Lower leg skin (tissue), 4 donors: ENCODE measurements around the gene ARHGEF19. TPM values are rescaled to one million over a fixed set of nuclear protein-coding genes. Genes with fewer than 3 reads are reported as not detected.
"Not testable (repeated sequence)": the region's sequence is repeated elsewhere in the genome, so short reads cannot be mapped to it uniquely, and the experiment has no call there.

Source experiments
- DNase-seq, 2 donors: peaks; one replicate each; pipeline ENCODE4 v3.0.0-alpha.2; 2019; ENCODE audit warnings: low spot score in 2 of 2
- H3K4me3 ChIP-seq: fragments of 200-600 bp; sonication (generic); 2 replicates; pipeline ENCODE4 v1.5.1; 2017; ENCODE audit warnings: mild to moderate bottlenecking, low read depth; ENCODE audit not compliant: poor library complexity, severe bottlenecking
- CTCF ChIP-seq, 3 donors: fragments of 450-650 bp; IDR thresholded peaks; one replicate each; pipeline ENCODE4 v1.5.1; 2016; ENCODE audit warnings: antibody characterized with exemption in 3 of 3, mild to moderate bottlenecking in 3 of 3, moderate library complexity in 2 of 3
- POLR2A ChIP-seq, 2 donors: fragments of 450-650 bp; IDR thresholded peaks; one replicate each; pipeline ENCODE4 v1.6.1; 2016 to 2017; ENCODE audit warnings: antibody characterized with exemption in 2 of 2, mild to moderate bottlenecking in 1 of 2, moderate library complexity in 1 of 2
- WGBS, 2 donors: methylation state at CpG; one replicate each; pipeline ENCODE4 v1.1.5; 2018; 5-methylcytosine and 5-hydroxymethylcytosine counted together
- intact Hi-C: fragments of 100-400 bp; cut with DNase I; formaldehyde crosslinking; loops from one replicate; pipeline ENCODE4 v1.15.0; 2023; ENCODE audit warnings: low total_unique reads
- total RNA-seq, 4 donors: library from RNA; depleted of rRNA; stranded (reverse); fragments of >200 nt; gene quantifications; one replicate each; pipeline ENCODE4 v1.1.0, GENCODE V29; 2016

The ARHGEF19 gene
- total RNA-seq, 4 donors from 2014 or later, result 45.7 to 63.1 (median 48.5) TPM

DNA sequence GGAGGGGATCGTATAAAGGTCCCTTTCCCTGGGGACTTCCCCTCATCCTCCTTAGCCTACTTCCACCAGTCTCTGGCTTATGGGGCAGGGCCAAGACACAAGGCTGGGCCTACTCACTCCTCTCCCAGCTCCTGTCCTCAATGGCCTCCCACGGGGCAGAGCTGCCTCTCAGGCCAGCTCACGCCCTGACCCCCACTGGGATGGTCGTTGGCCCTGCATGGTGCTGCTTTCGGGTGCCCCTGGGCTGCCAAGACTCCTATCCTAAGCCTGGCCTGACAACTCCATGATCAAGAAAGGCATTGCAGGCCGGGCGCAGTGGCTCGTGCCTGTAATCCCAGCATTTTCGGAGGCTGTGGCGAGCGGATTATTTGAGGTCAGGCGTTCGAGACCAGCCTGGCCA is 18.3 kb upstream of the ARHGEF19 start:
- WGBS, 2 donors, result 90 to 93% methylated on average over 10 to 13 of the region's 13 CpGs
- TF ChIP-seq POLR2A (IDR thresholded peaks at IDR 0.05) (no peak), CTCF (IDR thresholded peaks at IDR 0.05) (no peak)
- no peak for DNase-seq
- intact Hi-C loops, result no loop called here
- H3K4me3 ChIP-seq, result no peak overlapping the region

- WGBS, 2 donors, result 90% methylated on average over 11 to 13 of the region's 13 CpGs
- DNase-seq, result no peak
- no peak overlapping the region for H3K4me3 ChIP-seq
- intact Hi-C loops, result no loop called here
- TF ChIP-seq CTCF (IDR thresholded peaks at IDR 0.05) (no peak), POLR2A (IDR thresholded peaks at IDR 0.05) (no peak)
These were observed 17.7 kb upstream of the ARHGEF19 start for GRCh38 chr1:16229976-16230740.

DNA sequence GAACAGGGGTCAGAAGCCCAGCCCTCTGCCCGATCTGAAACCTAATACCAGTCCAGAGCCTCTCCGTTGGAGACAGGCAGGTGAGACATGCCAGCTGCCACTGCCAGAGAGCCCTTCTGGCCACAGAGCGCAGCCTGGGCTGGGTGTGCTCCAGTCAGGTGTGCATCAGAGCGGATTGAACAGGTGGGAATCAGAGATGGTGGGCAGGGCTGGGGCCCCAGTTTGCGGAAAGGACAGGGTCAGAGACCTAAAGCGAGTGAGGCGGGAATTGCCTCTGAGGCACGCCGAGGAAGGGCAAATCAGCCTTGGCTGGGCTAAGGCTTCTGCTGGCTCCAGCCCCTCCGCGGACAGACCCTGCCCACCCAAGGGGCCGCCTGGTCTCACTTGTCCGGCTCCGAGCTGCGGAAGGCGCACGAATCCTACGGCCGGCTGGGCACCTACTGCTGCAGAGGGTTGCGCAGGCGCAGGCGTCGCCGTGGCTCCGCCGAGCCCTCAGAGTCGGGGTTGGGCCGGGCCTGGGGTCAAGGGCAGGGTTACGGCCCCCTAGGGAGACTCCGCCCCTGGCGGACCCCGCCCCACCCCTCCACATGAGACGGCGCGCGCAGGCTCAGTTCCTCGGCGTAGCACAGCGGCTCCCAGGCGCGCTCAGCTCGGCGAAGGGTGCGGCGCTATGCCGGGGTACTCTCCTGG is 14.2 kb upstream of the ARHGEF19 start:
- intact Hi-C loops, result no loop called here
- TF ChIP-seq POLR2A (IDR thresholded peaks at IDR 0.05), result no peak
- no peak for TF ChIP-seq CTCF (IDR thresholded peaks at IDR 0.05)
- H3K4me3 ChIP-seq, result no peak overlapping the region
- 25 to 35% methylated on average over 26 to 46 of the region's 46 CpGs for WGBS, 2 donors
- DNase-seq, result no peak

GRCh38 chr1:16226129-16226489 is 13.7 kb upstream of the ARHGEF19 start:
- DNase-seq, result no peak
- H3K4me3 ChIP-seq, result no peak overlapping the region
- intact Hi-C loops, result no loop called here
- no peak for TF ChIP-seq CTCF (IDR thresholded peaks at IDR 0.05)
- no peak for TF ChIP-seq POLR2A (IDR thresholded peaks at IDR 0.05)
- WGBS, 2 donors, result 90 to 95% methylated on average over 7 of the region's 7 CpGs

DNA sequence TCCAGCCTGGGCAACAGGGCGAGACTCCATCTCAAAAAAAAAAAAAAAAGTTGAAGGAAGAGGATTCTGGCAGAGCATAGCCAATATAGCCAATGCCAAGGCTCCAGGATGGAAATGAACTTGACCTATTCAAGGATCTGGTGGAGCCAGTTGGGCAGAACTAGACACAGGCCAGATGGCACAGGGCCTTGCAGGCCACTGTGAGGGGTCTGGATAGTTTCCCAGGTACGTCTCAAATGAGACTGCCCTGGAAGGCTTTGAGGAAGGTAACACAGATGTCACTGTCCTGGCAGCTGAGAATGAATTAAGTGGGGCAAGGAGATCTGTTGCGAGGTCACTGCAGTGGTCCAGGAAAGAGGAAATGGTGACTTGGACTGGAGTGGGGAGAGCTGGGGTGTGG is 12.0 kb upstream of the ARHGEF19 start:
- H3K4me3 ChIP-seq, result no peak overlapping the region
- WGBS, 2 donors, result 87 to 89% methylated on average over 3 of the region's 3 CpGs
- intact Hi-C loops, result no loop called here
- DNase-seq, result no peak
- TF ChIP-seq POLR2A (IDR thresholded peaks at IDR 0.05), result no peak
- TF ChIP-seq CTCF (IDR thresholded peaks at IDR 0.05), result no peak

GRCh38 chr1:16222716-16223115 is 10.3 kb upstream of the ARHGEF19 start:
- H3K4me3 ChIP-seq, DNase-seq, intact Hi-C loops: not testable (repeated sequence)
- 88 to 92% methylated on average over 14 of the region's 14 CpGs for WGBS, 2 donors
